Measurements from ENCODE around the gene KCNMA1. TPM values are rescaled to one million over a fixed set of nuclear protein-coding genes. Genes with fewer than 3 reads are reported as not detected.

The KCNMA1 gene
- total RNA-seq, 4 donors from 2014 or later: 146 to 300 (median 265) TPM

DNA sequence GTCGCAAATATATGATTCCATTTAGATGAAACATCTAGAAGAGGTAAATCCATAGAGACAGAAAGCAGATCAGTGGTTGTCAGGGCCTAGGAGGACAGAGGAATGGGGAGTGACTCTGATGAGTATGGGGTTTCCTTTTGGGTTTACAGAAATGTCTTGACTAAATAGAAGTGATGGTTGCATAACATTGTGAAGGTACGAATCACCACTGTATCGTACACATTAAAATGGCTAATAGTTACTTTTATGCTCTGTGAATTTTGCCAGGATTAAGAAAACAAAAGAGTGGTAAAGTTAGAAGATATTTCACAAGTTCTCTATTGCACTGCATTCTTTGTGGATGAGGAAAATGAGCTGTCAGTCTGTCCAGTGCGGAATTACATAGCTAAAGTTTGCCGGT, 407.4 kb downstream of the KCNMA1 start:
- no peaks in the 10 kb centered on the region for H3K36me3 ChIP-seq
- TF ChIP-seq, protein P1, sequence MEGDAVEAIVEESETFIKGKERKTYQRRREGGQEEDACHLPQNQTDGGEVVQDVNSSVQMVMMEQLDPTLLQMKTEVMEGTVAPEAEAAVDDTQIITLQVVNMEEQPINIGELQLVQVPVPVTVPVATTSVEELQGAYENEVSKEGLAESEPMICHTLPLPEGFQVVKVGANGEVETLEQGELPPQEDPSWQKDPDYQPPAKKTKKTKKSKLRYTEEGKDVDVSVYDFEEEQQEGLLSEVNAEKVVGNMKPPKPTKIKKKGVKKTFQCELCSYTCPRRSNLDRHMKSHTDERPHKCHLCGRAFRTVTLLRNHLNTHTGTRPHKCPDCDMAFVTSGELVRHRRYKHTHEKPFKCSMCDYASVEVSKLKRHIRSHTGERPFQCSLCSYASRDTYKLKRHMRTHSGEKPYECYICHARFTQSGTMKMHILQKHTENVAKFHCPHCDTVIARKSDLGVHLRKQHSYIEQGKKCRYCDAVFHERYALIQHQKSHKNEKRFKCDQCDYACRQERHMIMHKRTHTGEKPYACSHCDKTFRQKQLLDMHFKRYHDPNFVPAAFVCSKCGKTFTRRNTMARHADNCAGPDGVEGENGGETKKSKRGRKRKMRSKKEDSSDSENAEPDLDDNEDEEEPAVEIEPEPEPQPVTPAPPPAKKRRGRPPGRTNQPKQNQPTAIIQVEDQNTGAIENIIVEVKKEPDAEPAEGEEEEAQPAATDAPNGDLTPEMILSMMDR (IDR thresholded peaks at IDR 0.05): no peak
- no peak for TF ChIP-seq POLR2AphosphoS5 (IDR thresholded peaks at IDR 0.05)
- no peak for TF ChIP-seq EP300 (IDR thresholded peaks at IDR 0.05)
- TF ChIP-seq POLR2A (IDR thresholded peaks at IDR 0.05; ENCODE audit: low read depth): no peak
- 82% methylated on average over 5 of the region's 5 CpGs for WGBS
- H3K4me3 ChIP-seq: no peak overlapping the region
- no peak overlapping the region for H3K27ac ChIP-seq (replicated peaks in 1 of 4)
- no peaks in the 10 kb centered on the region for H3K27me3 ChIP-seq
- intact Hi-C loops (cut with DNase I): no loop called here
- no peak for DNase-seq (ENCODE audit: extremely low spot score)
- H3K4me1 ChIP-seq: peaks cover 0 to 39% (median 30%) of the 10 kb centered on the region in 4 donors
- H3K9me3 ChIP-seq: no peaks in the 10 kb centered on the region

DNA sequence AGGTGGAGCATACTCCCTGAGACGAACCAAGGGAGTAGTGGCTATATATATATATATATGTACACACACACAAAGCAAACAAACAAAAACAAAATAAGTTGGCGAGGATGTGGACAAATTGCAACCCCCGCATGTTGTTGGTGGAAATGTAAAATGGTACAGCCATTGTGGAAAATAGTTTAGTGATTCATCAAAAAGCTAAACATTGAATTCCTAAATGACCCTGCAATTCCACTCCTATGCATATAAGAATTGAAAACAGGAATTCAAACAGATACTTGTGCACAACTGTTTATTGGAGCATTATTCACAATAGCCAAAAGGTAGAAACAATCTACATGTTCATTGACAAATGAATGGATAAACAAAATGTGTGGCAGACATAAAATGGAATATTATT, 407.9 kb downstream of the KCNMA1 start:
- no peak for DNase-seq (ENCODE audit: extremely low spot score)
- intact Hi-C loops (cut with DNase I): no loop called here
- Histone ChIP-seq H3K36me3 (no peaks in the 10 kb centered on the region), H3K9me3 (no peaks in the 10 kb centered on the region), H3K27me3 (no peaks in the 10 kb centered on the region), H3K4me1 (peaks cover 0 to 37% (median 28%) of the 10 kb centered on the region in 4 donors), H3K4me3 (no peak overlapping the region), H3K27ac (replicated peaks in 1 of 4) (no peak overlapping the region)
- TF ChIP-seq EP300 (IDR thresholded peaks at IDR 0.05): no peak
- TF ChIP-seq, protein P1 (IDR thresholded peaks at IDR 0.05): no peak
- no peak for TF ChIP-seq POLR2AphosphoS5 (IDR thresholded peaks at IDR 0.05)
- no peak for TF ChIP-seq POLR2A (IDR thresholded peaks at IDR 0.05; ENCODE audit: low read depth)
- WGBS: 99% methylated on average over 3 of the region's 3 CpGs

DNA sequence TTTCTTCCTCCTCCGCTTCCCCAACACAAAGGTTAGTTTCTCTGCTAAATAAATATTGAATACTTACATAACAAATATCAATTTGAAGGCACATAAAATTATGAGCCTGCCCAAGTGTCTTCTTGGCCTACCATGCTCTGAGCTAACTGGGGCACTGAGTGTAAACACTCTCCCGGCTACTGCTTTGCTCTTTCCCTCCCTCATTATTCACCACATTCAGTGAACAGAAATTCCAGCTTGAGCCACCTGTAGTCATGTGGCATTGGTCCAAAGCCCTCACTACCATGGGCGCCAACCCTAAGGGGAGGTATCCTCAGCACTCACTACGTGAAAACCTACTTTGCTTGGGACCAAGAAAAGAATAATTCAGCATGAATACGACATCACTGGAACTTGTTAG, 409.0 kb downstream of the KCNMA1 start:
- TF ChIP-seq POLR2A (IDR thresholded peaks at IDR 0.05; ENCODE audit: low read depth): no peak
- no peak for TF ChIP-seq POLR2AphosphoS5 (IDR thresholded peaks at IDR 0.05)
- H3K27ac ChIP-seq (replicated peaks in 1 of 4): peak overlapping the region in 3 of 4 donors; percentile 1 to 43 (median 26)
- intact Hi-C loops (cut with DNase I): no loop called here
- no peaks in the 10 kb centered on the region for H3K36me3 ChIP-seq
- H3K4me3 ChIP-seq: no peak overlapping the region
- H3K27me3 ChIP-seq: no peaks in the 10 kb centered on the region
- 70% methylated on average over 5 of the region's 5 CpGs for WGBS
- no peaks in the 10 kb centered on the region for H3K9me3 ChIP-seq
- DNase-seq (ENCODE audit: extremely low spot score): no peak
- peaks cover 0 to 41% (median 28%) of the 10 kb centered on the region in 4 donors for H3K4me1 ChIP-seq

DNA sequence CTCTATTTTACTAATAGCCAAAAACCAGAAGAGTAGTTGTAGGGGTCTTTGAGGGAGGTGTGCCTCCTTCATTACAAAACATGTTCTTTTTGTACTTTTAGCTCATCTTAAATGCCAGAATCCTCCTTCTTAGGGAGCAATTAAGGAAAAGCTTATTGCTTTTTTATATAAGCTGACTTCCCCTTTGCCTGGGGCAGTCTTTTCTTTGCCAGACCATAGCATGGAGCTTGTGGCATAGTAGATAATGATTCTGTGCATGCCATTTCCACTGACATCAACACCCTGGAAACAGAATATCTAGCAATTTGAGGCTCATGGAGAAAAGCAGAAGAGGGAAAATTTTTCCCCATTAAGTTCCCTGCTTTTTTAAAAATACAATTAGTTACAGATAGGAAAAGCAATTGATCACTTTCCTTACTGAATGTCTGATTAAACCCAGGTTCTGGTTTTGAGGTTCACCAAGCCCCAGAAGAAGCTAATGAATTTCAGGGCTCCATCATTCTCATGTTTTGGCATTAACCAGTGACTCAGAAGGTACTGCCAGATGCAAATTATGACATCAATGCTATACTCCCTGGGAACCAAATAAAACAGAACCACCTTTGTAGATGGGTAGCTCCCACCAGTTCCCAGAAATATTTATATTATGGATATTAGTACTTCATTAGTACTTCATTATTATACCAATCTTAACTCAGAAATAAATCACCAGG, 410.6 kb downstream of the KCNMA1 start:
- peaks cover 0 to 41% (median 28%) of the 10 kb centered on the region in 4 donors for H3K4me1 ChIP-seq
- no peaks in the 10 kb centered on the region for H3K36me3 ChIP-seq
- no peak for DNase-seq (ENCODE audit: extremely low spot score)
- intact Hi-C loops (cut with DNase I): no loop called here
- H3K9me3 ChIP-seq: no peaks in the 10 kb centered on the region
- H3K27me3 ChIP-seq: no peaks in the 10 kb centered on the region
- TF ChIP-seq, protein P1 (IDR thresholded peaks at IDR 0.05): no peak
- TF ChIP-seq EP300 (IDR thresholded peaks at IDR 0.05) (no peak), POLR2A (IDR thresholded peaks at IDR 0.05; ENCODE audit: low read depth) (no peak), POLR2AphosphoS5 (IDR thresholded peaks at IDR 0.05) (no peak)
- no peak overlapping the region for H3K4me3 ChIP-seq
- H3K27ac ChIP-seq (replicated peaks in 1 of 4): peak overlapping the region in 2 of 4 donors; percentile 41 to 44

DNA sequence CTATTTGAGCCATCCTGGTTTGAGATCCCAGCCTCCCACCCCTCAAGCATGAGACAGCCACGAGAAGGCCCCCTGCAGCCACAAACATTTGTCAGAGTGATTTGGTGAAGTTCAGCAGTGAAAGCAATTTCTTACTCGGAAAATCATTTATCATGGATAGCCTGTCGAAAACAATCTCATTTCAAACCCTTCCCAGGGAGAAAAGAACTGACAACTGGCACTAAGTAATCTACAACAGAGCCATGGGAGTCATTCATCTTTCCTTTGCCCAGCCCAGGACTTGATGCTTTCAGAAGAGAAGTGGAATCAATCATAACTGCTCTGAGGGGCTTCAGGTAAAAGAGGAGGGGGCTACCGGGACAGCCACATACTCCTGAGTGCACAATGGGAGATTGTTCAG, 411.2 kb downstream of the KCNMA1 start:
- no peak for DNase-seq (ENCODE audit: extremely low spot score)
- H3K27ac ChIP-seq (replicated peaks in 1 of 4): peak overlapping the region in 3 of 4 donors; percentile 28 to 44 (median 41)
- peaks cover 0 to 41% (median 28%) of the 10 kb centered on the region in 4 donors for H3K4me1 ChIP-seq
- intact Hi-C loops (cut with DNase I): no loop called here
- no peaks in the 10 kb centered on the region for H3K36me3 ChIP-seq
- 33% methylated on average over 4 of the region's 4 CpGs for WGBS
- no peaks in the 10 kb centered on the region for H3K27me3 ChIP-seq
- H3K4me3 ChIP-seq: no peak overlapping the region
- TF ChIP-seq EP300 (IDR thresholded peaks at IDR 0.05): no peak
- TF ChIP-seq, protein P1 (IDR thresholded peaks at IDR 0.05): no peak
- no peaks in the 10 kb centered on the region for H3K9me3 ChIP-seq
